KBM-7 (cell line): ENCODE measurements around the gene JAZF1.

Experiments
- DNase-seq: peaks from one replicate; pipeline ENCODE4 v3.0.0-alpha.2; 2015
- in situ Hi-C: fragments of 300-500 bp; cut with MboI; formaldehyde crosslinking; loops from 2 replicates; pipeline ENCODE4 v1.14.3; 2020; ENCODE audit warnings: low sequenced_read_pairs, low pct_unique_long_range_greater_than_20kb, mixed read lengths

The JAZF1 gene

DNA sequence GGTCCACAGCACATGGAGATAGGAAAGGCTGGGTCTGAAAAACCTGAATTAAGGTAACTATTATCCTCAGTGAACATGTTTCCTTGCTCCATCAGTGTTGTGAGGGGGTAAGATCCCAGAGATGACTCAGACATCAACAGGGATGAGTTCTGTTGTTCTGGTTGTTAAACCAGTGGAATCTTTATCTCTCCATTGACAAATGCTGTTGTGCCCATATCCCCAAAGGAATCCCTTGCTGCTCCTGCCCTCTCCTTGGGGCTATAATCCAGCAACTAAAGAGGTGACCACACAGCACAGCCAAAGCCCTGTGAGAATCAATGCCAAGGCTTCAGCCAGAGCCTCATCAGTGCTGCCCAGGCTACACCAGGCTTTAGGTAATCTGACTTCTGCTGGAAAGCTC, 113.4 kb downstream of the JAZF1 start:
- in situ Hi-C loops, result no loop called here
- DNase-seq, result no peak

DNA sequence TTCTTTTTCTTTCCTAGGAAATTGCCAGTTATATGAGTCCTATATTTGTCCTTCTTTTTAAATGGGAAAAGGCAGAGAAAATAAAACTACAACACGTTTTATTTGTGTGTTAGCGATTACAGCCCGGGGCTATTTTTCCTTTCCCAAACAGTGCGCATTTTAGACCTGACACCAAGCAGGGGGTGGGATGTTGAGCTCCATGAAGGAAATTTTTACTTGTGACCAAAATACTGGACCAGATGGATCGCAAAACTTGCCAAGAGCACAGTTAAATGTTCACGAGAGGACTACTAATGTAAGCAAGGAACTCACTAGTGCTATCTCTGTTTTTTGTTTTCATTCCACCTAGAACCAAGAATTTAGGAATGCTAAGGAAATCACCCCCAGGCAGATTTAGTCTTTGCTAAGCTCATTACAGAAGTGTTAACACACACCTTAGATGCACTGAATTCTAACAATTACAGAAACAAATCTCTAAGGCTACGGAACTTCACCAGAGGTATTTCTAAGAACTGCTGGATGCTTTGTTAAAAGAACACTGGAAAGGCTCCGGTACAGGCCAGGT, 114.8 kb downstream of the JAZF1 start:
- in situ Hi-C loops, result no loop called here
- DNase-seq, result no peak

DNA sequence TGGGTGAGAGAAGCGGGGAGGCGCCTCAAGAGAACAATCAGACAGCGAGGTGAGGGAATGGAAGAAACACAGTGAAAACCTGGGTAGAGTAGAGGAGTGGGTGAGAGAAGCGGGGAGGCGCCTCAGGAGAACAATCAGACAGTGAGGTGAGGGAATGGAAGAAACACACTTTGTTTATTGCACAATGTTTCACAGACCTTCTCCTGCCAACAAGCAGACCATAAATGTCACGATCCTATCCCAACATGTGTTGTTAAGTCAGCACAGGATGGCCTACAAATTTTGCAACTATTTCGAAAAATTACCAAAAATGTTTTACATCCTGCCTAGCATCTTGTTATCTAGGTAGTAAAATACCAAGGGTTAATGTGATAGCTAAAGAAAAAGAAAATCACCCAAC, 115.3 kb downstream of the JAZF1 start:
- no peak for DNase-seq

DNA sequence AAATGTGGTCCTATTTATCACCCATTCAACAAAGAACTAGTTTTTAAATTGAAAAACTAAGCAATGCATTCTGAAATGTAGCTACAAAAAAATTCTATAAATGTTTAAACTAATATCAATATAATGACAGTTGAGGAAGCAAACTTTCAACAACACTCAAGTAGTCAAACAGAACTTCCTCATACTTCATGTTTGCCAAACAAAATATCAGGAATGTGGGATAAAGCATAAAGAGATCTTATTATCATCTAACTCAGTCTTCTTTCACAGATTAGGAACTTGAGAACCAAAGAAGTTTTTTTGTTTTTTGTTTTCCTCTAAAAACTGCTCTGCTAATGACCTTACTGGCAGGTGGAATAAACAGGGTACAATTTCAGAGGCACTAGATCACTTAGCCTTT, 116.2 kb downstream of the JAZF1 start:
- in situ Hi-C loops, result no loop called here
- DNase-seq, result no peak

More for the DNA sequence above, 115.3 kb downstream of the JAZF1 start:
- in situ Hi-C loops, result no loop called here

DNA sequence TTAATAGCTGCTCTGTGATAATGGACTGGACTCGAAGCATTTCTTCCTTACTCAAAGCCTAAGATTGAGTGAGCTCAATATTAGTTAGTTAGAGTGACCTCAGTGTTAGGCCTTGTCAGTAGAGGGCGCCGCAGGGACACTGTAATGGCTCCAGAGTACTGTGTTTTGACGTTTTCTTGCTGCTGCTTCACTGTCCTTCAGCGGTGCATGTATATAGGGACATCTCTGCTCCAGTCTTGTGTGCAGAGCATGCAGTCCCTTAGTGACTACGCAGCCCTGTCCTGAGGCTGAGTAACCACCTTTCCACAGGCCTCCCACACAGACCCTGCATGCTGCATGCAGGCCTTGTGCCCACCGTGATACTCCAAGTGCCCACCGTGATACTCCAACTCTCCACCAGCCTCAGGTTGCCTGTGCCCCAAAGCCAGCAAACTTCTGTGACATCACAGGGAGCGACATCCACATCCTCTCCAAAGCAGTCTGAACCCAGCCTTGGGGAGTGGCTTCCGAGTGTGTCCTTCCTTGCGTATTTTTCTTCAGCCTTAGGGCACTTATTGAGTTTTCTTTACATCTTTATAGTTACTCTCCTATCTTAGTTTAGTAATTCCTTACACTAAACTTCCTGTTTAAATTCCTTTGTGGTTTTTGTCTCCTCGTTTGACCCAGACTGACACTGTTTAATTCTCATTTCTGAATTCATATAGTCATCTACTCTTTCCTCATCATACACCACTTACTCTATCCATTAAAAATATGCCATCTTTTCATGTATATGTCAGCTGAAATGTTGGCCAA, 118.2 kb downstream of the JAZF1 start:
- DNase-seq, result peak; percentile 79
- in situ Hi-C loops, result no loop called here

DNA sequence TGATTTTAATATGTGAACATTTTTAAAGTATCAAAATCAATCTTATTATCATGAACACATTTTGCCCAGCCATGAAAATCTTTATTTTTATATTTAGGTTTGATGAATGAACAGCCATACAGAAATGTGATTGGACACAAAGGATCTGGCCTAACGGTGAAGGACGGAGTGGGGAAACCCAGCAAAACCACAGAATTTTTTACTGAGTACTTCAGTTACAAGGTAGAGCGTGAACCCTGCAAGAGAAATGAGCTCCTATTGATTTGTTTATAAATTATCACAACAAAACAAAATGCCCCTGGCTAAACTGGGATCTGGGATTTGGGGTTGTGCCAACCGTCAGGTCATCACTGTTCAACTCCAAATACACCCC, 118.8 kb downstream of the JAZF1 start:
- in situ Hi-C loops, result no loop called here
- DNase-seq, result no peak

DNA sequence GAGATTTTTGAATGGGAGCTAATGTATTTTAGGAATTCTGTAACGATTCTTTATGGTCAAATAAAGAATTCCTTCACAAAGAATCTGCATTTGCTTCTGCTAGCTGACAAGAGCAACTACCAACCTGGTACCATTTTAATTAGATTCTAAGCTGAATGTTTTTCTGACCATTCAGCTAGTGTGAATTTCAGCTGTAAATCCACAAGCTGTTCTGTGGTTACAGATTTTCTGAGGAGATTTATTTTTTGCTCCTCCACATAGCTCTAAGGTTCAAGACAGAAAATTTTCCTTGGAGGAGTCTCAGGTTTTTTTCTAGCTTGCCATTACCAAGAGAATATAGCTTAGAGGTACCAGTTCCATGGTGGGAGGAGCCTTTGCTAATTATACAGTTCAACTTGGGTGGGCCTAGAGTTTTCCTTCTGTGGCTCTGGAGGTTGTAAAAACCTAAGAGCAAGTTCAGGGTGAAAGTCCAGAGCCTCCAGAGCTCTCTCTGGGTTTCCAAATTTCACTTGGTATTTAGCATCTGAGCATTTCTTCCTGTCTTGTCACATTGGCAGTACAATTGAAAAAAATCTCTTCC, 120.1 kb downstream of the JAZF1 start:
- in situ Hi-C loops, result no loop called here
- no peak for DNase-seq

DNA sequence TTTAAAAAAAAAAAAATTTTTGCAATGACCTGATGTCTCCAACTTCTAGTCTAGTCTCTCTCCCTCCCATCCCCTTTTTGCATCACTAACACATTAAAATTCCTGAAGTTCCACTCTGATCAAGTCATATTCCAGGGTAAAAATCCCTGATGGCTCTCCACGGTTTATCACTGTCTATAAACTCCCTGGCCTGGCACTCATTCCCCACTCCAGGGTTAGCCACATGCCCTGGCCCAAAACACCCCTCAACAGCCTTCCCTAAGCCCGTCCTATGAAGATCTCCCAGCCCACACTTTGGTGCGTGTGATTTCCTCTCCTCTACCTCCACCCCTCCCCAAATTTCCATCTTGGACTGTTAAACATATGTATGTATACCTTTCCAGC, 125.4 kb downstream of the JAZF1 start:
- in situ Hi-C loops, result no loop called here
- no peak for DNase-seq

DNA sequence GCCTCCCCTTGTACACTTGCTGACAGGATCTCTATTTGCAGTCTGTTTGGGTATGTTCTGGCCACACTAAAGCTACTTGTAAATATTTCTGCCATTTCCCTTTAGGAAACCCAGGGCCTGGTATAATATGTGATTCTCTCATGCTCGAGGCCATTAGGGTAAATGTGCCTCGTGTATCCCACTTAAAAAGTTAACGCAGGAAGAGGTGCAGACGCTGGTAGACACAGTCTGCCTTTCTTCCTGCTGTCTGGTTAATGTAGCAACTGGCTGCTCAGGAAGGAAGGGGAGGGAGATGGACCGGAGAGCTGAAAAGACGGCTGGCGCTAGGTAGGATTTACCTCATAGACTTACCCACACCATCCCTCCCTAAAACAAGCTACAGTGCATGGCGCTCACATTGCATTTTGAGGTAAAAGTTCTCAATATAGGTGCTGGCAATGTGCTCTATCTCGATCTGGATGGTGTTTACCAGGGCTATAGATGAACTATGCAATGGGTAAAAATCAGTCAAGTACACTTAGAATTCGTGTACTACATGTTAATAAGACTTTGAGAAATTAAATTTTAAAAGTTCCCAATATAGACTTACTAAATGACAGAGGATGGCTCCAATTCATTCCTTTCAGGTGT, 125.9 kb downstream of the JAZF1 start:
- in situ Hi-C loops, result no loop called here
- DNase-seq, result peak; percentile 31

DNA sequence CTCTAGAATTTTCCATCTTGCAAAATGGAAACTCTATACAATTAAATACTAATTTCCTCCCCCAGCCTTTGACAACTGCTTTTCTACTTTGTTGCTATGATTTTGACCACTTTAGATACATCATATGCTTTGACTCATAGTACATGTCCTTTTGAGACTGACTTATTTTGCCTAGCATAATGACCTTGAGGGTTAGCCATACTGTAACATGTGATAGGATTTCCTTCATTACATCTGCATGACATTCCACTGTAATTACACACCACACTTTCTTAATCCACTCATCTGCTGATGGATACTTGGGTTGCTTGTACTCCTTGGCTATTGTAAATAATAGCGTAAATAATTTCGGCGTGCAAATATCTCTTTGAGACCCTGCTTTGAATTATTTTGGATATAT, 127.7 kb downstream of the JAZF1 start:
- no peak for DNase-seq

DNA sequence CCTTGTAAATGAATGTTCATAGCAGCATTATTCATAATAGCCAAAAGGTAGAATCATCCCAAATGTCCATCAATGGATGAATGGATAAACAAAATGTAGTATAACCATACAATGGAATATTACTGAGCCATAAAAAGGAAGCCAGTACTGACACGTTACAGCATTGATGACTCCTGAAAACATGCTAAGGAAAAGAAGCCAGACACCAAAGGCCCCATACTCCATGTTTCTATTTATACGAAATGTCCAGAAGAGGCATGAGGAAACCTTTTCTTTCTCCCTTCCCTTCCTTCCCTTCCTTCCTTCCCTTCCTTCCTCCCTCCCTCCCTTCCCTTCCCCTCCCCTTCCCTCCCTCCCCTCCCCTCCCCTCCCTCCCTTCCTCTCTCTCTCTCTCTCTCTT, 131.9 kb downstream of the JAZF1 start:
- no peak for DNase-seq
- in situ Hi-C loops, result no loop called here

More for the DNA sequence above, 127.7 kb downstream of the JAZF1 start:
- in situ Hi-C loops, result no loop called here

DNA sequence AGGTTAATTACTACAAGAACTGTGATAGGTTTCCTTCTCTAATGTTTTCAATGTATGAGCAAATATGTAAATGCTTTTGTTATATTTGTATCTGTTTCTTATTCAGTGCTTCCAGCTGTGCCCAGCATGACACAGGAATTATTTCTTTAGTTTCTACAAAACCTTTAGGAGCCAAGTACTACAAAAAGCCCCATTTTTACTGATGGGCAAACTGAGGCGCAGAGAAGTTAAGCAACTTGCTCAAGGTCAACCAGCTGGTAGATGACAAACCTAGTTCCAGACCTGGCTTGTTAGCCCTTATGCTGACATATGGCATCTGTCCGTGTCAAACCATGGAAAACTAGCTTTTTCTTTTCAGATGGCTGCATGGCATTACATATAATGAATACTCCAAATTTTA, 134.6 kb downstream of the JAZF1 start:
- DNase-seq, result no peak
- in situ Hi-C loops, result no loop called here

DNA sequence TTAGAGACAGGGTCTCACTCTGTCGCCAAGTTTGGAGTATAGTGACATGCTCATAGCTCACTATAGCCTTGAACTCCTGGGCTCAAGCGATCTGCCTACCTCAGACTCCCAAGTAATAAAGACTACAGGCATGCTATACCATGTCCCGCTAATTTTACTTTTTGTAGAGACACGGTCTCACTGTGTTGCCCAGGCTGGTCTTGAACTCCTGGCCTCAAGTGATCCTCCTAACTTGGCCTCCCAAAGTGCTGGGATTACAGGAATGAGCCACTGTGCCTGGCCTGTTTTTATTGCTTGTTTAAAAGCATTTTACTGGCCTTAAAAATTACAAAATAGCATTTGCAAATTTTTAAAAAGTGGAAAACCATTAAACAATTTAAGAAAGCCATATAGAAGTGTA, 135.0 kb downstream of the JAZF1 start:
- DNase-seq, result no peak
- in situ Hi-C loops, result no loop called here

DNA sequence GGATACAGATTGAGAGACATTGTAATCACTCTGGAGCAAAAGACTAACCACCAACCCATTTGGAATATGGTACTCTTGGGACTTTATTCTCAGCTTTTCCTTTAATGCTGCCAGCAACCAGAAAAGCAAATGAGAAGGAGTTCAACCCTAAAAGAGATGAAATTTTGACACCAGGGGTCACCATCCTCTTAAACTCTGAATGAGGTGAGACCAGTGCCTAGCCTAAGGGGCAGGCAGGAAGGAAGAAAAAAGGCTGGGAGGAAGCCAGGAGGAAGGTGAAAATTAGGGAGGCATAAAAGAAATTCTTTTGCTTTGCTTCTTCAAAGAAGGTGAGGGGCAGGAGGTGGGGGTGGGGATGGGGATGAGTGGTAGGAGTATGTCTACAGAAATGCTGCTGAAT, 135.8 kb downstream of the JAZF1 start:
- DNase-seq, result no peak
- in situ Hi-C loops, result no loop called here

DNA sequence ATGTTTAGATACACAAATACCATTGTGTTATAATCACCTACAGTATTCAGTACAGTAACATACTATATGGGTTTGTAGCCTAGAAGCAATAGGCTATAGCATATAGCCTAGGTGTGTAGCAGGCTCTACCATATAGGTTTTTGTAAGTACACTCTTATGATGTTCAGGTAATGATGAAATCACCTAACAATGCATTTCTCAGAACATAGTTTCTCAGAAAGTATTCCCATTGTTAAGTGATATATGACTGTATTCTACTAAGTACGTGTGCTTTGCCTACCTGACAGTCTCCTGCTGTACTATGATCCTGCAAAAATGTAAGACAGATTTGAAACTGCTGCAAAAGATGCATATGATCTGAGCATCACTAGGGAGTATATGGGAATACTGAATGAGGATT, 137.9 kb downstream of the JAZF1 start:
- DNase-seq, result no peak
- in situ Hi-C loops, result no loop called here

DNA sequence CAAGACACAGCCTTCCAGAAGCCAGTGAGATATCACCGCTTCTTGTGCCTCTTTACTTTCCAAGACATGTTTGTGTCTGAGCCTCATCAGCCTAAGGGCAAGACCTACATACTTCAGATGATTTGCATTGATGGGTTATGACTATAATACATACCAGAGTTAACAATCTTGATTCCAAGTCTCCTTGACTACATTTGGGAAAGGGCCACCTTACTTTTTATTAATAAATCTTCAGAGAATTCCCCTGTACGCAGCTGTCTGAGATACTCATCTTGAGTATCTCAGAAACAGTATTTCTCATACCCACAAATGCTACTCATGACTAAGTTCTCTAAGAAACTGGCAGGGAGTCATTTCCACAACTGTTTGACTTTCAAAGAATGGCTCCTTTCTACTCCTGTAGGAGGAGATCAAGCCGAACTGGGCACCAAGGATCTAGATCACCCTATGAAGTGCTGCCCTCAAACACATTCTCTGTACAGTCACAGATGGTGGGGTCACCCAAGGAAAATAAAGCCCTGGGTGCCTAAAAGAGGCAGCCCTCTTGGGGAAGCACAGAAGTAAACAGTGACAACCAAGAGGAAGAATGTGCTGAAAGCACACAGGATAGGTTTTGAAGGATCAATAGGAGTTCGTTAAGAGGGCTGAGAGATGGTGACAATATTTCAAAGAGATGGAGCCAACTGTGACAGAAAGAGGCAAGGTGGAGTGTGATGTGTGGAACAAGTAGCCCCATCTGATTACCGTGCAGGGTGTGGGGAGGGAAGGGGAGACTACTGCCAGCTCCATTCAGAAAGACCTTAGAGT, 138.9 kb downstream of the JAZF1 start:
- no peak for DNase-seq
- in situ Hi-C loops, result no loop called here

DNA sequence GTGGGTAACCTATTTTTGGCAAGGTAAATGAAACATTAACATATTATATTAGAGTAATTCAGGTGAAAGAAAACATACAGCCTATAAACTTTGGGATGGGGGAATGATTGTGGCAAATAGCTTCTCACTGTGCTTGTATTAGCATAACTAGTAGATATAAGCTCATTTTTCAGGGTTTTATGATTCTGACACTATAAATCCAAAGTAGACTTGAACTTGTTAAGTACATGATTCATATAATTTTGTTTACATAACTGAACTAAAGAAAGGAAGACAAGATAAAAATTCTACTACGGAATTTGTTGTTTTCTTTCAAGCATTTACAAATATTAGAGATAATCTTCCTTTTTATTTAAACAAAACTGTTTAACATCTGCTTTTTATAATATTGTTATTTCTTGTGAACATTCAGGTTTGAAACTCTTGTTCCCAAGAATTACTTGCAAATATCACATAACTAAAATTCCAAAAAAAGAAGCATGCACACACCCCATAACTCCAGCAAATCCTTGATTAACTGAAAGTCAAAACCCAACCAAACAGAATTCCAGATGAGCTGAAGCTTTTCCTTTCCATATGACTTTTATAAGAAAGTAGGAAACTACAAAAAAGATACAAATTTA, 142.3 kb downstream of the JAZF1 start:
- no peak for DNase-seq
- in situ Hi-C loops, result no loop called here

DNA sequence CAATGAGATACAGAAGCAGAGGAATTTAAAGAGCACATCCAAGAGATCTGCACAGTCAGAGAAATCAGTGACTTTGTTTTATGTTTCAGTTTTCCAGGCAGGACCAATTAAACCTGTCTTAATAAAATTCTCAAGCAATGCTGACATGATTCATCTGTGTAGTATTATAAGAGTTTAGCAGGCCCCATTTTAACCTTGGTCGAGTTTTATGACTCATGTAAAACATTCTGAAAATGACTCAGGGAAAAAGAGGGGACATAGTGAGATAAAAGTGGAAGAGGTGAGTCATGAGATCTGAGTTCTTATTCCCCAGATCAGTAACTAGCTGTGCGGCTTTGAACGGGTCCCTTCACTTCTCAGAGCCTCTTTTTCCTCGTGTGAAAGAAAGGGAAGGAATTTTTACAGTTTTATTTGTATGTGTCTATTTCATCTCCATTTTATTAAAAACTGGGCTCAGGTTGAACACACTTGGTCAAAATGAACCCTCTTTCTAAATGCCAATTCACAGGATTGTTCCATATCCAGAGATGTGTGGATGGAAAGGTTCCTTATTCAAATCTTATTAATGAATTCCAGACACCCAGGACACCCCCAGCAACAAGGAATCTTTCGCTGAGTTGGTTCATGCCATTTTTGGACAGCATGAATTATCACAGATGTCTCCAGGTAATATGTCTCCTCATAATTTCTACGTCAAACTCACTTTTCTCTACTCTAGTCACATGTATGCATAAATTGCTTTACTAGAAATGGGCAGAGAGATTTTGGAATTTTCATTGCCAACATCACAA, 143.2 kb downstream of the JAZF1 start:
- in situ Hi-C loops, result no loop called here
- peak; percentile 21 for DNase-seq
